GM23338 (cell line): ENCODE measurements around the gene HLCS. TPM values are rescaled to one million over a fixed set of nuclear protein-coding genes. Genes with fewer than 3 reads are reported as not detected.
A peak's percentile ranks its signal among the peaks of the same experiment; 100 is the strongest.

ENCODE experiments used
- ATAC-seq: fragments of 200-7000 bp; cut with Tn5 transposase; 3 replicates; pipeline ENCODE4 v1.9.1; 2020
- DNase-seq: peaks from one replicate; pipeline ENCODE4 v3.0.0-alpha.2; 2015; ENCODE audit warnings: low spot score
- H2AFZ ChIP-seq: fragments of 200-600 bp; sonication (generic); 2 replicates; pipeline ENCODE4 v1.8.0; 2016; ENCODE audit warnings: antibody characterized with exemption, mild to moderate bottlenecking, moderate library complexity
- H3F3A ChIP-seq: fragments of 200-600 bp; sonication (generic); replicated peaks from 2 replicates; pipeline ENCODE4 v1.8.0; 2017; ENCODE audit warnings: antibody characterized with exemption, mixed run types, low read depth
- H3K27ac ChIP-seq: fragments of 200-600 bp; sonication (generic); 2 replicates; pipeline ENCODE4 v1.6.1; 2016; ENCODE audit warnings: low read depth
- H3K27me3 ChIP-seq: fragments of 200-600 bp; sonication (generic); 2 replicates; pipeline ENCODE4 v1.8.0; 2016; ENCODE audit warnings: mild to moderate bottlenecking, mixed run types, moderate library complexity; ENCODE audit not compliant: insufficient read depth
- H3K36me3 ChIP-seq: fragments of 200-600 bp; sonication (generic); 2 replicates; pipeline ENCODE4 v1.8.0; 2016; ENCODE audit warnings: mild to moderate bottlenecking; ENCODE audit not compliant: insufficient read depth
- H3K4me1 ChIP-seq: fragments of 200-600 bp; sonication (generic); 2 replicates; pipeline ENCODE4 v1.8.0; 2016; ENCODE audit warnings: mild to moderate bottlenecking, moderate library complexity; ENCODE audit not compliant: insufficient read depth
- H3K4me2 ChIP-seq: fragments of 200-600 bp; sonication (generic); 2 replicates; pipeline ENCODE4 v1.7.1; 2017; ENCODE audit warnings: mixed run types
- H3K4me3 ChIP-seq: fragments of 200-600 bp; sonication (generic); 2 replicates; pipeline ENCODE4 v1.6.1; 2016; ENCODE audit warnings: mixed run types
- H3K79me2 ChIP-seq: fragments of 200-600 bp; sonication (generic); replicated peaks from 2 replicates; pipeline ENCODE4 v1.8.0; 2017; ENCODE audit warnings: mild to moderate bottlenecking; ENCODE audit not compliant: insufficient read depth
- H3K9me2 ChIP-seq: fragments of 200-600 bp; sonication (generic); 2 replicates; pipeline ENCODE4 v1.8.0; 2017; ENCODE audit not compliant: insufficient read depth
- H4K20me1 ChIP-seq: fragments of 200-600 bp; sonication (generic); replicated peaks from 2 replicates; pipeline ENCODE4 v1.8.0; 2017; ENCODE audit warnings: mild to moderate bottlenecking; ENCODE audit not compliant: insufficient read depth
- H3K27ac Mint-ChIP-seq: 2 replicates; pipeline ENCODE4 v1.8.0; 2020; ENCODE audit warnings: inconsistent platforms, mild to moderate bottlenecking, moderate library complexity, mixed read lengths
- H3K27me3 Mint-ChIP-seq: 3 replicates; pipeline ENCODE4 v1.8.0; 2022; ENCODE audit warnings: low read depth, mild to moderate bottlenecking, moderate library complexity, mixed read lengths, inconsistent platforms; ENCODE audit not compliant: insufficient read depth, poor library complexity
- H3K36me3 Mint-ChIP-seq: 3 replicates; pipeline ENCODE4 v1.8.0; 2021; ENCODE audit warnings: low read depth, mild to moderate bottlenecking, inconsistent platforms, moderate library complexity, mixed read lengths
- H3K4me1 Mint-ChIP-seq: 3 replicates; pipeline ENCODE4 v1.8.0; 2020; ENCODE audit warnings: mild to moderate bottlenecking, inconsistent platforms, mixed read lengths
- H3K4me3 Mint-ChIP-seq: 3 replicates; pipeline ENCODE4 v1.8.0; 2021; ENCODE audit warnings: moderate library complexity, mild to moderate bottlenecking, inconsistent platforms, mixed read lengths
- H3K9me3 Mint-ChIP-seq: 3 replicates; pipeline ENCODE4 v1.8.0; 2020; ENCODE audit warnings: moderate library complexity, mild to moderate bottlenecking, inconsistent platforms, mixed read lengths
- CREB1 ChIP-seq: fragments of 250-450 bp; sonication (Bioruptor Pico); IDR thresholded peaks from 2 replicates; pipeline ENCODE4 v1.5.0; 2020; ENCODE audit warnings: low read depth, mild to moderate bottlenecking, moderate library complexity
- EZH2 ChIP-seq: fragments of 200-600 bp; sonication (generic); IDR thresholded peaks from one replicate; pipeline ENCODE4 v1.8.0; 2017; ENCODE audit warnings: antibody characterized with exemption, mild to moderate bottlenecking, low read depth; ENCODE audit not compliant: unreplicated experiment
- ZNF331 ChIP-seq: fragments of 250-450 bp; sonication (Bioruptor Pico); IDR thresholded peaks from 2 replicates; pipeline ENCODE4 v1.5.0; 2020; ENCODE audit warnings: low read depth, mild to moderate bottlenecking, moderate library complexity
- polyA plus RNA-seq: library from polyadenylated mRNA; unstranded; fragments of >200 nt; fragmentation: Nextera tagmentation; extraction: Ambion mirVana; gene quantifications from 2 replicates; pipeline ENCODE4 v1.2.1, GENCODE V29; 2016
- total RNA-seq: library from RNA; depleted of rRNA; stranded (reverse); fragments of >200 nt; shearing (Covaris generic); gene quantifications from 2 replicates; pipeline ENCODE4 v1.2.3, GENCODE V29; 2014

The HLCS gene
- total and polyA plus RNA-seq, 2 experiments from 2014 or later: 6.1 to 14.7 TPM

- H3K9me2 ChIP-seq: no peaks in the 10 kb centered on the region
- DNase-seq (peak; percentile 54), ATAC-seq (peak; percentile 14)
- peaks cover 17% of the 10 kb centered on the region for H3F3A ChIP-seq
- no peak overlapping the region for H3K27ac Mint-ChIP-seq
- no peaks in the 10 kb centered on the region; the same call in 2 of the 3 replicates for H3K36me3 Mint-ChIP-seq
- peak overlapping the region; percentile 53 for H3K4me3 ChIP-seq
- H3K4me3 Mint-ChIP-seq: peak overlapping the region; percentile 65
- peaks cover 2% of the 10 kb centered on the region; the same call in 1 of the 3 replicates for H3K9me3 Mint-ChIP-seq
- H3K27me3 Mint-ChIP-seq: peaks cover 59% of the 10 kb centered on the region
- peaks cover 61% of the 10 kb centered on the region for H3K4me1 ChIP-seq
- peaks cover 87% of the 10 kb centered on the region for H3K27me3 ChIP-seq
- H3K4me2 ChIP-seq: peak overlapping the region; percentile 78
- H3K79me2 ChIP-seq: no peaks in the 10 kb centered on the region
- H3K36me3 ChIP-seq: no peaks in the 10 kb centered on the region
- no peaks in the 10 kb centered on the region; the same call in 1 of the 2 replicates for H4K20me1 ChIP-seq
- peaks cover 55% of the 10 kb centered on the region for H3K4me1 Mint-ChIP-seq
- no peak overlapping the region for H3K27ac ChIP-seq
- H2AFZ ChIP-seq: peak overlapping the region; percentile 64
- TF ChIP-seq ZNF331 (CRISPR knock-in tag): no peak
- TF ChIP-seq CREB1 (CRISPR knock-in tag): no peak
Observed at GRCh38 chr21:36710729-36711048, 255.8 kb downstream of the HLCS start.

DNA sequence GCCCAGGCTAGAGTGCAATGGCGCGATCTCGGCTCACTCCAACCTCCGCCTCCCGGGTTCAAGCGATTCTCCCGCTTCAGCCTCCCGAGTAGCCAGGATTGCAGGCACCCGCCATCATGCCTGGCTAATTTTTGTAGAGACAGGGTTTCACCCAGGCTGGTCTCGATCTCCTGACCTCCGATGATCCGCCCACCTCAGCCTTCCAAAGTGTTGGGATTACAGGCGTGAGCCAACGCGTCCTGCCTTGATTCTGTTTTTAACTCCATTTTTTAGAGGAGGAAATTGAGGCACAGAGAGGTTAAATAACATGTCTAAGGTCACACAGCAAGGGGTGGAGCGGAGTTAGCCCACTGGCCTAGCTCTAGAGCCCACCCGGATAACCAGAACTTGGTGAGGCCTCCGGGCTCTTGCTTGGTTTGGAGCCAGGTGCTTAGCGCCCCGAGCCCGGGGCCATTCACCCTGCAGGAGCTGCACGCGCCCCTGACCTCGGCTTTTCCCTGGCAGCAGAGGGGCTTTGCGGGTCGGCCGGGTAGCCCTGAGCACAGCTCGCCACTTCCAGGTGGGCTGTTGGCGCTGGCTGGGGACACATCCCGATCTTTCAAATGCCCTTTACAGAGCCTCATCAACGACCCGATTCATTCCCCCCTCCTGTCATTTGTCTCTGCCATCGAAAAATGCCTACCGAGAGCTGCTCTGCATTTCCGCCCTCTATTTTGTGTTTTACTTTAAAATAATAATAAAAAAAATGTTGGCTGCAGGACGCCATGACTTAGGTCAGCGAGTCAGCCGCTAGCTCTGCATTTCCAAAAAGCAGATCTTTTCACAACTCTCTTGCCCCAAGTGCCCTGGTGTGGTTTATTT lies 256.4 kb downstream of the HLCS start:
- H3K36me3 Mint-ChIP-seq: no peaks in the 10 kb centered on the region; the same call in 2 of the 3 replicates
- no peak for TF ChIP-seq CREB1 (CRISPR knock-in tag)
- peak; percentile 77 for TF ChIP-seq EZH2
- ATAC-seq (peak; percentile 19), DNase-seq (peak; percentile 69)
- Histone ChIP-seq H3K79me2 (no peaks in the 10 kb centered on the region), H3K36me3 (no peaks in the 10 kb centered on the region), H3F3A (peaks cover 23% of the 10 kb centered on the region), H3K27ac (no peak overlapping the region), H3K27me3 (peaks cover 92% of the 10 kb centered on the region), H3K4me2 (peak overlapping the region; percentile 78), H2AFZ (peak overlapping the region; percentile 64), H3K9me2 (no peaks in the 10 kb centered on the region), H4K20me1 (no peaks in the 10 kb centered on the region; the same call in 1 of the 2 replicates), H3K4me1 (peaks cover 67% of the 10 kb centered on the region), H3K4me3 (peak overlapping the region; percentile 53)
- H3K27me3 Mint-ChIP-seq: peaks cover 65% of the 10 kb centered on the region
- peak overlapping the region; percentile 65 for H3K4me3 Mint-ChIP-seq
- H3K4me1 Mint-ChIP-seq: peaks cover 60% of the 10 kb centered on the region
- no peak overlapping the region for H3K27ac Mint-ChIP-seq
- peaks cover 2% of the 10 kb centered on the region; the same call in 1 of the 3 replicates for H3K9me3 Mint-ChIP-seq

DNA sequence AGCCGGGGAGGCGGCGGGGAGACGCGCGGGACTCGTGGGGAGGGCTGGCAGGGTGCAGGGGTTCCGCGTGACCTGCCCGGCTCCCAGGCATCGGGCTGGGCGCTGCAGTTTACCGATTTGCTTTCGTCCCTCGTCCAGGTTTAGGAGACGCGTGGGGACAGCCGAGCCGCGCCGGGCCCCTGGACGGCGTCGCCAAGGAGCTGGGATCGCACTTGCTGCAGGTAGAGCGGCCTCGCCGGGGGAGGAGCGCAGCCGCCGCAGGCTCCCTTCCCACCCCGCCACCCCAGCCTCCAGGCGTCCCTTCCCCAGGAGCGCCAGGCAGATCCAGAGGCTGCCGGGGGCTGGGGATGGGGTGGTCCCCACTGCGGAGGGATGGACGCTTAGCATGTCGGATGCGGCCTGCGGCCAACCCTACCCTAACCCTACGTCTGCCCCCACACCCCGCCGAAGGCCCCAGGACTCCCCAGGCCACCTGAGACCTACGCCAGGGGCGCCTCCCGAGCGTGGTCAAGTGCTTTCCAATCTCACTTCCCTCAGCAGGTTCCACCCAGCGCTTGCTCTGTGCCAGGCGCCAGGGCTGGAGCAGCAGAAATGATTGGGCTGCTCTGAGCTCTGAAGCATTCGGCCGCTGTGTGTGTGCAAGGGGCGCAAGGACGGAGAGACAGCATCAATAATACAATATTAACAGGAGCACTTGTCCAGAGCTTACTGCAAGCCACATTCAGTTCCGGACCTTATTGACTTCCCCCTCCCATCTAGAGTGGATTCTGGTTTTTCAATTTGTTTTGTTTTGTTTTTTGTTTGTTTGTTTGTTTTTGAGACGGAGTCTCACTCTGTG lies 257.2 kb downstream of the HLCS start:
- no peak overlapping the region for H3K27ac Mint-ChIP-seq
- Histone ChIP-seq H2AFZ (peak overlapping the region; percentile 64), H3K27ac (no peak overlapping the region), H3F3A (peaks cover 25% of the 10 kb centered on the region), H3K36me3 (no peaks in the 10 kb centered on the region), H3K79me2 (no peaks in the 10 kb centered on the region), H3K4me1 (peaks cover 75% of the 10 kb centered on the region), H4K20me1 (no peaks in the 10 kb centered on the region; the same call in 1 of the 2 replicates), H3K9me2 (no peaks in the 10 kb centered on the region), H3K27me3 (peaks cover 97% of the 10 kb centered on the region), H3K4me2 (peak overlapping the region; percentile 78), H3K4me3 (peak overlapping the region; percentile 53)
- TF ChIP-seq EZH2 (peak; percentile 86), CREB1 (CRISPR knock-in tag) (no peak)
- H3K4me3 Mint-ChIP-seq: peak overlapping the region; percentile 65
- H3K27me3 Mint-ChIP-seq: peaks cover 74% of the 10 kb centered on the region
- no peaks in the 10 kb centered on the region; the same call in 2 of the 3 replicates for H3K36me3 Mint-ChIP-seq
- peaks cover 63% of the 10 kb centered on the region for H3K4me1 Mint-ChIP-seq
- peaks cover 2% of the 10 kb centered on the region; the same call in 1 of the 3 replicates for H3K9me3 Mint-ChIP-seq
- ATAC-seq (peak; percentile 8), DNase-seq (peak; percentile 41)
